22Rv1 (cell line): ENCODE data around the gene GSC2.

Experiments used
- ZFX ChIP-seq: fragments of 450-650 bp; IDR thresholded peaks from 2 replicates; pipeline ENCODE4 v1.6.1; 2017; ENCODE audit warnings: antibody characterized with exemption, borderline replicate concordance
- TF ChIP-seq, protein P1 (sequence below): fragments of 450-650 bp; IDR thresholded peaks from 2 replicates; pipeline ENCODE4 v1.5.1; 2017; ENCODE audit warnings: mild to moderate bottlenecking

DNA sequence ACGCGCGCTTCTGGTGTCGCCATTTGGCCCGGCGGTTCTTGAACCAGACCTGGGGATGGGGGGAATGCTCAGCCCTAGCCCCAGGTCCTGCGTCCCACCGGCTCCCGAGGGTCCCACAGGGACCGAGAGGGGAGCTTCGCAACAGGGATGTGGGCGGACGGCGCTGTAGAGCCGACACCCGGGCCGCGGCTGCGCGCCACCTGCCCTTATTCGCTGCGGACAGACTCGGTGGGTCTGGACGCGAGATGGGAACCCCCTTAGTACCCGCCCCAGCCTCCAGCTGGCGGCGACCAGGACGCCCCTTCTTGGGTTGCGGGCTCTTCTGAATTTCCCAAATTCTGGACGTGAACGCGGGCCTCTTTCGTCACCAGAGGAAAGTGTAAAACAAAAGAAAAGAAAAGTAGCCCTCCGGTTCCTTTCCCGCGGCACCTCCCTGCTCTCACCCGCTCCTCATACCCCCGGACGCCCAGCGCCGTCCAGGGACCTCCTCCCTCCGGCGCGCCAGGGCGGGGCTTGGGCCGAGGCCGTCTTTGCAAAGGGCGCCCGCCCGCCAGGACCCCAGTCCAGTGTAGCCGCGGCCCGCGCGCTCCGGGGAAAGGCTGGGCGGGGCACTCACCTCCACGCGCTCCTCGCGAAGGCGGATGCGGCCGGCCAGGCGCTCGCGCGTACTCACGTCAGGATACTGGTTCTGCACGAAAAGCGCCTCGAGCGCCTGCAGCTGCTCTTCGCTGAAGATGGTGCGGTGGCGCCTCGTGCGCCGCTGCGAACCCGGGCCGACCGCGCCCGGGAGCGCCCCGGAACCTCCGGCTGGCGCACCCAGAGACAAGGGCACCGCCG lies 827 bp downstream of the GSC2 start:
- TF ChIP-seq, protein P1, sequence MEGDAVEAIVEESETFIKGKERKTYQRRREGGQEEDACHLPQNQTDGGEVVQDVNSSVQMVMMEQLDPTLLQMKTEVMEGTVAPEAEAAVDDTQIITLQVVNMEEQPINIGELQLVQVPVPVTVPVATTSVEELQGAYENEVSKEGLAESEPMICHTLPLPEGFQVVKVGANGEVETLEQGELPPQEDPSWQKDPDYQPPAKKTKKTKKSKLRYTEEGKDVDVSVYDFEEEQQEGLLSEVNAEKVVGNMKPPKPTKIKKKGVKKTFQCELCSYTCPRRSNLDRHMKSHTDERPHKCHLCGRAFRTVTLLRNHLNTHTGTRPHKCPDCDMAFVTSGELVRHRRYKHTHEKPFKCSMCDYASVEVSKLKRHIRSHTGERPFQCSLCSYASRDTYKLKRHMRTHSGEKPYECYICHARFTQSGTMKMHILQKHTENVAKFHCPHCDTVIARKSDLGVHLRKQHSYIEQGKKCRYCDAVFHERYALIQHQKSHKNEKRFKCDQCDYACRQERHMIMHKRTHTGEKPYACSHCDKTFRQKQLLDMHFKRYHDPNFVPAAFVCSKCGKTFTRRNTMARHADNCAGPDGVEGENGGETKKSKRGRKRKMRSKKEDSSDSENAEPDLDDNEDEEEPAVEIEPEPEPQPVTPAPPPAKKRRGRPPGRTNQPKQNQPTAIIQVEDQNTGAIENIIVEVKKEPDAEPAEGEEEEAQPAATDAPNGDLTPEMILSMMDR, result no peak
- TF ChIP-seq ZFX, result no peak
